Uterus (tissue), 4 donors: ENCODE results near the gene FASTK. TPM values are rescaled to one million over a fixed set of nuclear protein-coding genes. Genes with fewer than 3 reads are reported as not detected.

Source experiments
- DNase-seq, 2 donors: peaks; one replicate each; pipeline ENCODE4 v3.0.0-alpha.2; 2019 to 2020
- H3K27ac ChIP-seq, 2 donors: fragments of 200-600 bp; sonication (generic); 1 replicate in 1 of 2; 2 replicates in 1 of 2; pipeline ENCODE4 v1.5.1; 2016 to 2018
- H3K27me3 ChIP-seq, 2 donors: fragments of 200-600 bp; sonication (generic); one replicate each; pipeline ENCODE4 v1.5.1; 2018 to 2019; ENCODE audit warnings: control low read depth in 1 of 2
- H3K36me3 ChIP-seq, 2 donors: fragments of 200-600 bp; sonication (generic); one replicate each; pipeline ENCODE4 v1.5.1; 2019; ENCODE audit warnings: control low read depth in 1 of 2
- H3K4me1 ChIP-seq, 2 donors: fragments of 200-600 bp; sonication (generic); one replicate each; pipeline ENCODE4 v1.5.1; 2018 to 2019; ENCODE audit warnings: control low read depth in 1 of 2
- H3K4me3 ChIP-seq, 2 donors: fragments of 200-600 bp; sonication (generic); 1 replicate in 1 of 2; 2 replicates in 1 of 2; pipeline ENCODE4 v1.5.1; 2018 to 2019; ENCODE audit warnings: mild to moderate bottlenecking in 1 of 2
- H3K9me3 ChIP-seq, 2 donors: fragments of 200-600 bp; sonication (generic); one replicate each; pipeline ENCODE4 v1.5.1; 2019; ENCODE audit warnings: control low read depth in 1 of 2
- POLR2A ChIP-seq, 2 donors: fragments of 450-650 bp; IDR thresholded peaks; one replicate each; pipeline ENCODE4 v1.6.1; 2016; ENCODE audit warnings: antibody characterized with exemption in 2 of 2, mild to moderate bottlenecking in 1 of 2, moderate library complexity in 1 of 2
- intact Hi-C: fragments of 100-400 bp; cut with DNase I; formaldehyde crosslinking; loops from one replicate; pipeline ENCODE4 v1.15.1; 2023; ENCODE audit warnings: low total_unique reads
- total RNA-seq, 4 donors: library from RNA; depleted of rRNA in 3 of 4; stranded (reverse); fragments of >200 nt in 3 of 4; gene quantifications; one replicate each; pipeline versions ENCODE4 v1.1.0 to v1.2.4, GENCODE V29; 2014 to 2023
- TF ChIP-seq, protein P1 (sequence below), 4 experiments: fragments of 200-600 bp in 2 of 4; fragments of 450-650 bp in 2 of 4; sonication (generic) in 2 of 4; IDR thresholded peaks; one replicate each; pipeline ENCODE4 v1.5.1; 2016 to 2019; ENCODE audit warnings: antibody characterized with exemption in 4 of 4, mild to moderate bottlenecking in 2 of 4, moderate library complexity in 1 of 4
- donor health status: DM: yes; HTN: yes; CAD: no.

FASTK gene
- total RNA-seq, 4 donors from 2014 or later, result 37.1 to 84.9 (median 52.4) TPM

GRCh38 chr7:151060416-151061212 lies 20.0 kb downstream of the FASTK start:
- H3K4me3 ChIP-seq, result peak overlapping the region; percentile 71 to 82
- intact Hi-C loops, result no loop called here
- H3K27ac ChIP-seq, result peak overlapping the region; percentile 98 to 99
- no peaks in the 10 kb centered on the region for H3K36me3 ChIP-seq
- no peaks in the 10 kb centered on the region for H3K9me3 ChIP-seq
- no peaks in the 10 kb centered on the region for H3K27me3 ChIP-seq
- peak; percentile 47 to 53 for DNase-seq
- H3K4me1 ChIP-seq, result peaks cover 0 to 33% of the 10 kb centered on the region in 2 donors
- TF ChIP-seq, protein P1, sequence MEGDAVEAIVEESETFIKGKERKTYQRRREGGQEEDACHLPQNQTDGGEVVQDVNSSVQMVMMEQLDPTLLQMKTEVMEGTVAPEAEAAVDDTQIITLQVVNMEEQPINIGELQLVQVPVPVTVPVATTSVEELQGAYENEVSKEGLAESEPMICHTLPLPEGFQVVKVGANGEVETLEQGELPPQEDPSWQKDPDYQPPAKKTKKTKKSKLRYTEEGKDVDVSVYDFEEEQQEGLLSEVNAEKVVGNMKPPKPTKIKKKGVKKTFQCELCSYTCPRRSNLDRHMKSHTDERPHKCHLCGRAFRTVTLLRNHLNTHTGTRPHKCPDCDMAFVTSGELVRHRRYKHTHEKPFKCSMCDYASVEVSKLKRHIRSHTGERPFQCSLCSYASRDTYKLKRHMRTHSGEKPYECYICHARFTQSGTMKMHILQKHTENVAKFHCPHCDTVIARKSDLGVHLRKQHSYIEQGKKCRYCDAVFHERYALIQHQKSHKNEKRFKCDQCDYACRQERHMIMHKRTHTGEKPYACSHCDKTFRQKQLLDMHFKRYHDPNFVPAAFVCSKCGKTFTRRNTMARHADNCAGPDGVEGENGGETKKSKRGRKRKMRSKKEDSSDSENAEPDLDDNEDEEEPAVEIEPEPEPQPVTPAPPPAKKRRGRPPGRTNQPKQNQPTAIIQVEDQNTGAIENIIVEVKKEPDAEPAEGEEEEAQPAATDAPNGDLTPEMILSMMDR (IDR thresholded peaks at IDR 0.05), result no peak
- TF ChIP-seq POLR2A (IDR thresholded peaks at IDR 0.05), result no peak

DNA sequence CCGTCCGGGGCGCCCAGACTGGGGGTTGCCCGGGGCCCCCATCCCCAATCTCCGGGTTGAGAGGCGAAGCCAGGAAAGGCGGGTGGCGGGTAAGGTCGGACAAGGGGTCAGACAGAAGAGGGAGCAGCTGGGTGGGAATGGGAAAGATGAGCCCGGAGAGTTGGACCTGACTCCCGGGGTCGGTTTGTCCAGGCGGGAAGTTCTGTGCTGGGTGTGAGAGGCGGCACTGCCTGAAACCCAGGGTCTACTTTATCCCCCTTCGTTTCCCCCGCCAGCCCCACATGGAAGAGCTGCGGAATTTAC lies 20.5 kb downstream of the FASTK start:
- no peak for DNase-seq
- Histone ChIP-seq H3K27me3 (no peaks in the 10 kb centered on the region), H3K27ac (peak overlapping the region; percentile 98 to 99), H3K4me1 (peaks cover 0 to 33% of the 10 kb centered on the region in 2 donors), H3K36me3 (no peaks in the 10 kb centered on the region), H3K4me3 (peak overlapping the region; percentile 71 to 82), H3K9me3 (no peaks in the 10 kb centered on the region)
- intact Hi-C loops, result no loop called here
- TF ChIP-seq, protein P1 (IDR thresholded peaks at IDR 0.05), result no peak
- TF ChIP-seq POLR2A (IDR thresholded peaks at IDR 0.05), result no peak

DNA sequence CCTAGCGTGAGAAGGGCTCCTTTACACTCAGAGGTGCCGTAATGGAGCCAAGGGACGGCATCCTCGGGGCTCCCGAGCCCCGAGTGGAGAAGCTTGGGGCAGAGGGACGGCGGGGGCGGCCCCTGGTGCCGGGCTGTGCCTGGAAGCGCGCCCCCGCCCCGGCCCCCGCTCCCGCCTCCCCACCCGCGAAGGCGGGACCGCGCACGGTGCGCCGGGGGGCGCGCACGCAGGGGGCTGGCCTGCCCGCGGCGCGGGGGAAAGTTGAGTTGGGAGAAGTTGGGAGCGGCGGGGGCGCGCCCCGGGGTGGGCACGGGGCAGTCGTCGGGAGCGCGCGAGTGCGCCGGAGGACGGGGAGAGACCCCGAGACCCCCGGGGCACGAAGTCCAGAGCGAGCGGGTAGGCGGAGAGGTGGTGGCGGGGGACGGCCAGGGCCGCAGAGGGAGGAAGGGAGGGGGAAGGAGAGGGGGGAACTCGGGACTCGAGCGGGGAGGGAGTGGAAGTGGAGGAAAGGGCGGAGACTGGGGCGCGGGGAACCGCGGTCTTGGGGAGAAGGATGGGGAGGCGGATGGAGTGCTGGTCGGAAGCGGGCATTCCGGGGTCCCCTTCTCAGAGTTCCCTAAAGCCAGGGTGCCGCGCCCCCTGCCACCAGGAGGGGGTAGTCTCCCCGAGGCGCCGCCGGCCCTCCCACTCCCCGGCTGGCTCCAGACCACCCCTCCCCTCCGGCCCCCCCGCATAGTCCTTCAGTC lies 21.1 kb downstream of the FASTK start, which contains the start of gene SLC4A2:
SLC4A2 (plus strand) TSS at position 223 of the 746 bp plus-strand sequence. CDS start 2,399 bp downstream, outside the sequence.
- intact Hi-C loops, result no loop called here
- TF ChIP-seq, protein P1 (IDR thresholded peaks at IDR 0.05), result peak in 3 of 4 experiments; percentile 37 to 58 (median 38)
- peak; percentile 40 to 70 for TF ChIP-seq POLR2A (IDR thresholded peaks at IDR 0.05)
- DNase-seq, result peak; percentile 81 to 85
- Histone ChIP-seq H3K4me3 (peak within 1 kb of the TSS; percentile 71 to 82), H3K4me1 (peaks cover 0 to 33% of the 10 kb centered on the region in 2 donors), H3K9me3 (no peaks in the 10 kb centered on the region), H3K27ac (peak within 1 kb of the TSS; percentile 98 to 99), H3K27me3 (no peaks in the 10 kb centered on the region), H3K36me3 (no peaks in the 10 kb centered on the region)

- Histone ChIP-seq H3K4me1 (peaks cover 0 to 33% of the 10 kb centered on the region in 2 donors), H3K27ac (peak overlapping the region; percentile 98 to 99), H3K27me3 (no peaks in the 10 kb centered on the region), H3K36me3 (no peaks in the 10 kb centered on the region), H3K9me3 (no peaks in the 10 kb centered on the region), H3K4me3 (peak overlapping the region; percentile 71 to 82)
- no peak for TF ChIP-seq POLR2A (IDR thresholded peaks at IDR 0.05)
- TF ChIP-seq, protein P1 (IDR thresholded peaks at IDR 0.05), result no peak
- intact Hi-C loops, result no loop called here
- no peak for DNase-seq
Measured at GRCh38 chr7:151058781-151059366, 21.7 kb downstream of the FASTK start.
